Measurements from ENCODE around the gene COL19A1.

The COL19A1 gene

GRCh38 chr6:70124882-70125545 lies 258.7 kb downstream of the COL19A1 start:
- H3K4me3 ChIP-seq, result no peak overlapping the region
- no peak for TF ChIP-seq CTCF (IDR thresholded peaks at IDR 0.05)
- DNase-seq (ENCODE audit: low spot score), result no peak
- no peak overlapping the region for H3K27ac ChIP-seq

GRCh38 chr6:70125602-70126001 lies 259.2 kb downstream of the COL19A1 start:
- DNase-seq (ENCODE audit: low spot score), result no peak
- H3K4me3 ChIP-seq, result no peak overlapping the region
- TF ChIP-seq CTCF (IDR thresholded peaks at IDR 0.05), result no peak
- H3K27ac ChIP-seq, result no peak overlapping the region

- no peak overlapping the region for H3K27ac ChIP-seq
- H3K4me3 ChIP-seq, result no peak overlapping the region
- TF ChIP-seq CTCF (IDR thresholded peaks at IDR 0.05), result no peak
- DNase-seq (ENCODE audit: low spot score), result no peak
Measured at GRCh38 chr6:70129341-70129740, 263.0 kb downstream of the COL19A1 start.

- TF ChIP-seq CTCF (IDR thresholded peaks at IDR 0.05), result no peak
- no peak overlapping the region for H3K4me3 ChIP-seq
- DNase-seq (ENCODE audit: low spot score), result no peak
- no peak overlapping the region for H3K27ac ChIP-seq
Measured at GRCh38 chr6:70130865-70131264, 264.5 kb downstream of the COL19A1 start.

- H3K27ac ChIP-seq, result no peak overlapping the region
- no peak overlapping the region for H3K4me3 ChIP-seq
- no peak for TF ChIP-seq CTCF (IDR thresholded peaks at IDR 0.05)
- no peak for DNase-seq (ENCODE audit: low spot score)
Measured at GRCh38 chr6:70131528-70131927, 265.2 kb downstream of the COL19A1 start.

GRCh38 chr6:70133246-70133645 lies 266.9 kb downstream of the COL19A1 start:
- no peak for DNase-seq (ENCODE audit: low spot score)
- no peak for TF ChIP-seq CTCF (IDR thresholded peaks at IDR 0.05)
- Histone ChIP-seq H3K27ac (no peak overlapping the region), H3K4me3 (no peak overlapping the region)

- H3K4me3 ChIP-seq, result no peak overlapping the region
- H3K27ac ChIP-seq, result no peak overlapping the region
- DNase-seq (ENCODE audit: low spot score), result no peak
- TF ChIP-seq CTCF (IDR thresholded peaks at IDR 0.05), result no peak
Measured at GRCh38 chr6:70134542-70134941, 268.2 kb downstream of the COL19A1 start.
